ENCODE results near the gene C2orf80.

DNA sequence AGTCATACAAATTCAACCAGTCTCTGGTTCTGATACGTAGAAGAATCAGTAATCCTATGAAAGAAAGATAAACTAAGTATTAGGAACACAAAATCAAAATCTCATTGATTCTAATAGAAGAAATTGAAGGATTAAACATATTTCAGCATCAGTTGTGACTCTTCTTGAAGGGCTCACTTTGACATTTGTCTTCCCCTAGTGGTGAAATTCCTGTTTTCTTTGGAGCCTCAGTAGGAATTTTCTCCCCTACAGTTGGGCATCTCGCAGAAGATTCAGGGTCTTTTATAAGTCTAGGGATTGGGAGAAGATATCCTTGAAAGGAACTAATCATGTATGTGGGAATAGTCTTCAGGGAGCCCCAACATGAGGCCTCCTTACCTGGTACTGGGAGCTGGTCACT, 41.0 kb downstream of the C2orf80 start:
- TF ChIP-seq CEBPB (IDR thresholded peaks at IDR 0.05): no peak
- TF ChIP-seq FOXM1 (IDR thresholded peaks at IDR 0.05; ENCODE audit: borderline replicate concordance, low read depth): no peak
- TF ChIP-seq, protein P1, sequence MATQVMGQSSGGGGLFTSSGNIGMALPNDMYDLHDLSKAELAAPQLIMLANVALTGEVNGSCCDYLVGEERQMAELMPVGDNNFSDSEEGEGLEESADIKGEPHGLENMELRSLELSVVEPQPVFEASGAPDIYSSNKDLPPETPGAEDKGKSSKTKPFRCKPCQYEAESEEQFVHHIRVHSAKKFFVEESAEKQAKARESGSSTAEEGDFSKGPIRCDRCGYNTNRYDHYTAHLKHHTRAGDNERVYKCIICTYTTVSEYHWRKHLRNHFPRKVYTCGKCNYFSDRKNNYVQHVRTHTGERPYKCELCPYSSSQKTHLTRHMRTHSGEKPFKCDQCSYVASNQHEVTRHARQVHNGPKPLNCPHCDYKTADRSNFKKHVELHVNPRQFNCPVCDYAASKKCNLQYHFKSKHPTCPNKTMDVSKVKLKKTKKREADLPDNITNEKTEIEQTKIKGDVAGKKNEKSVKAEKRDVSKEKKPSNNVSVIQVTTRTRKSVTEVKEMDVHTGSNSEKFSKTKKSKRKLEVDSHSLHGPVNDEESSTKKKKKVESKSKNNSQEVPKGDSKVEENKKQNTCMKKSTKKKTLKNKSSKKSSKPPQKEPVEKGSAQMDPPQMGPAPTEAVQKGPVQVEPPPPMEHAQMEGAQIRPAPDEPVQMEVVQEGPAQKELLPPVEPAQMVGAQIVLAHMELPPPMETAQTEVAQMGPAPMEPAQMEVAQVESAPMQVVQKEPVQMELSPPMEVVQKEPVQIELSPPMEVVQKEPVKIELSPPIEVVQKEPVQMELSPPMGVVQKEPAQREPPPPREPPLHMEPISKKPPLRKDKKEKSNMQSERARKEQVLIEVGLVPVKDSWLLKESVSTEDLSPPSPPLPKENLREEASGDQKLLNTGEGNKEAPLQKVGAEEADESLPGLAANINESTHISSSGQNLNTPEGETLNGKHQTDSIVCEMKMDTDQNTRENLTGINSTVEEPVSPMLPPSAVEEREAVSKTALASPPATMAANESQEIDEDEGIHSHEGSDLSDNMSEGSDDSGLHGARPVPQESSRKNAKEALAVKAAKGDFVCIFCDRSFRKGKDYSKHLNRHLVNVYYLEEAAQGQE (IDR thresholded peaks at IDR 0.05; ENCODE audit: low read depth): no peak
- TF ChIP-seq, protein P2, sequence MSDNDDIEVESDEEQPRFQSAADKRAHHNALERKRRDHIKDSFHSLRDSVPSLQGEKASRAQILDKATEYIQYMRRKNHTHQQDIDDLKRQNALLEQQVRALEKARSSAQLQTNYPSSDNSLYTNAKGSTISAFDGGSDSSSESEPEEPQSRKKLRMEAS (IDR thresholded peaks at IDR 0.05): no peak
- peak; percentile 19; the same call in 1 of the 2 replicates for TF ChIP-seq RAD21 (IDR thresholded peaks at IDR 0.05; ENCODE audit: low read depth)
- TF ChIP-seq, protein P3, sequence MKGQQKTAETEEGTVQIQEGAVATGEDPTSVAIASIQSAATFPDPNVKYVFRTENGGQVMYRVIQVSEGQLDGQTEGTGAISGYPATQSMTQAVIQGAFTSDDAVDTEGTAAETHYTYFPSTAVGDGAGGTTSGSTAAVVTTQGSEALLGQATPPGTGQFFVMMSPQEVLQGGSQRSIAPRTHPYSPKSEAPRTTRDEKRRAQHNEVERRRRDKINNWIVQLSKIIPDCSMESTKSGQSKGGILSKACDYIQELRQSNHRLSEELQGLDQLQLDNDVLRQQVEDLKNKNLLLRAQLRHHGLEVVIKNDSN (IDR thresholded peaks at IDR 0.05): no peak
- no peak for TF ChIP-seq ZBTB7A (IDR thresholded peaks at IDR 0.05; ENCODE audit: low read depth)
